Measurements from ENCODE around the gene CCDC33.

Gene CCDC33

GRCh38 chr15:74244822-74245341 lies 8.8 kb downstream of the CCDC33 start:
- Histone ChIP-seq H3K27ac (replicated peaks) (no peak overlapping the region), H3K27me3 (ENCODE audit: insufficient read depth, poor library complexity, severe bottlenecking) (no peaks in the 10 kb centered on the region), H3K4me3 (replicated peaks; ENCODE audit: insufficient read depth, low read length) (no peak overlapping the region)
- DNase-seq (ENCODE audit: low read depth in 1 of 2, low spot score in 1 of 2): no peak
- TF ChIP-seq CTCF (IDR thresholded peaks at IDR 0.05; ENCODE audit: insufficient read depth, low read length) (no peak), SPI1 (IDR thresholded peaks at IDR 0.05; ENCODE audit: borderline replicate concordance, low read depth) (no peak), GABPA (IDR thresholded peaks at IDR 0.05; ENCODE audit: low read depth) (no peak), REST (IDR thresholded peaks at IDR 0.05; ENCODE audit: insufficient replicate concordance, low read depth) (no peak), POLR2AphosphoS5 (IDR thresholded peaks at IDR 0.05; ENCODE audit: low read depth) (no peak)

GRCh38 chr15:74245342-74245931 lies 9.3 kb downstream of the CCDC33 start:
- Histone ChIP-seq H3K4me3 (replicated peaks; ENCODE audit: insufficient read depth, low read length) (no peak overlapping the region), H3K27me3 (ENCODE audit: insufficient read depth, poor library complexity, severe bottlenecking) (no peaks in the 10 kb centered on the region), H3K27ac (replicated peaks) (no peak overlapping the region)
- no peak for DNase-seq (ENCODE audit: low read depth in 1 of 2, low spot score in 1 of 2)
- TF ChIP-seq SPI1 (IDR thresholded peaks at IDR 0.05; ENCODE audit: borderline replicate concordance, low read depth): no peak
- no peak for TF ChIP-seq CTCF (IDR thresholded peaks at IDR 0.05; ENCODE audit: insufficient read depth, low read length)
- no peak for TF ChIP-seq REST (IDR thresholded peaks at IDR 0.05; ENCODE audit: insufficient replicate concordance, low read depth)
- TF ChIP-seq GABPA (IDR thresholded peaks at IDR 0.05; ENCODE audit: low read depth): no peak
- no peak for TF ChIP-seq POLR2AphosphoS5 (IDR thresholded peaks at IDR 0.05; ENCODE audit: low read depth)

GRCh38 chr15:74250266-74250665 lies 14.1 kb downstream of the CCDC33 start:
- TF ChIP-seq GABPA (IDR thresholded peaks at IDR 0.05; ENCODE audit: low read depth) (no peak), CTCF (IDR thresholded peaks at IDR 0.05; ENCODE audit: insufficient read depth, low read length) (no peak), SPI1 (IDR thresholded peaks at IDR 0.05; ENCODE audit: borderline replicate concordance, low read depth) (no peak), POLR2AphosphoS5 (IDR thresholded peaks at IDR 0.05; ENCODE audit: low read depth) (no peak), REST (IDR thresholded peaks at IDR 0.05; ENCODE audit: insufficient replicate concordance, low read depth) (no peak)
- Histone ChIP-seq H3K27ac (replicated peaks) (no peak overlapping the region), H3K27me3 (ENCODE audit: insufficient read depth, poor library complexity, severe bottlenecking) (peaks cover 3% of the 10 kb centered on the region), H3K4me3 (replicated peaks; ENCODE audit: insufficient read depth, low read length) (no peak overlapping the region)
- no peak for DNase-seq (ENCODE audit: low read depth in 1 of 2, low spot score in 1 of 2)

Measured in HL-60 (cell line).